Adrenal gland (tissue), 5 donors: ENCODE results near the gene CD86.

Experiments
- POLR2A ChIP-seq, 2 donors: fragments of 450-650 bp; IDR thresholded peaks; one replicate each; pipeline ENCODE4 v1.6.1; 2017; ENCODE audit warnings: antibody characterized with exemption in 2 of 2, mild to moderate bottlenecking in 2 of 2, moderate library complexity in 1 of 2
- TF ChIP-seq, protein P1 (sequence below), 6 experiments: fragments of 450-650 bp in 4 of 6; fragments of 200-600 bp in 2 of 6; sonication (generic) in 1 of 6; IDR thresholded peaks; 1 replicate in 5 of 6; 2 replicates in 1 of 6; pipeline versions ENCODE4 v1.5.1 to v1.8.0; 2016 to 2021; ENCODE audit warnings: antibody characterized with exemption in 6 of 6, mild to moderate bottlenecking in 2 of 6, moderate library complexity in 1 of 6
- donor health status: DM: no; HTN: no; CAD: no.

DNA sequence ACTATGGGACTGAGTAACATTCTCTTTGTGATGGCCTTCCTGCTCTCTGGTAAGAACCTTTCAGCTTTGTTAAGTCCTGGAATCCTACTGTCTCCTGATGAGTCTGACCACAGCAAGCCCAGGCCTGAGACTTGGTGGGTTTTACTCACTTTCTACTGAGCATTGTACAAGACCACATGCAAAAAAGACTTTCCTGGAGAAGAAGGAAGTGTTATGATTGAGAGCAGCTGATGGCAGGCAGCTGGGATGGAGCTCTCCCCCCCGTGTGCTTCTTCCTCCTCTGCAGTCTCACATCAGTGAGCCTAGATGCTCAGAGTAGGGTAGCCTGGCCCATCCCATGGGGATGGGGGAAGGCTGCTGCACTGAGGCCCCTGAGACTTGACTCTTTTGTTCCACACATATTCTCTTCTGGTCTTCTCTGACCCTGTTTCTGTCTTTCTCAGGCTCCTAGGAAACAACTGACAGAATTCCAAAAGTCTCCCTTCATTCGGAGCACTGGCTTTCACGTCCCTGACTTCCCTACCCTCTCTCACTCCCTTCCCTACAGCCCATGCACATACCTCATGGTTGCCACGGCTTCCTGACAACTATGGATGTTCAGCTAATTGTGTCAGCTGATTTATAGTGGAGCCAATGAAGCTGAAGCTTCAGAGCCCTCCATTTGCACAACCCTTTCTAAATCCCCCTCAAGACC lies 36.6 kb downstream of the CD86 start:
- TF ChIP-seq, protein P1, sequence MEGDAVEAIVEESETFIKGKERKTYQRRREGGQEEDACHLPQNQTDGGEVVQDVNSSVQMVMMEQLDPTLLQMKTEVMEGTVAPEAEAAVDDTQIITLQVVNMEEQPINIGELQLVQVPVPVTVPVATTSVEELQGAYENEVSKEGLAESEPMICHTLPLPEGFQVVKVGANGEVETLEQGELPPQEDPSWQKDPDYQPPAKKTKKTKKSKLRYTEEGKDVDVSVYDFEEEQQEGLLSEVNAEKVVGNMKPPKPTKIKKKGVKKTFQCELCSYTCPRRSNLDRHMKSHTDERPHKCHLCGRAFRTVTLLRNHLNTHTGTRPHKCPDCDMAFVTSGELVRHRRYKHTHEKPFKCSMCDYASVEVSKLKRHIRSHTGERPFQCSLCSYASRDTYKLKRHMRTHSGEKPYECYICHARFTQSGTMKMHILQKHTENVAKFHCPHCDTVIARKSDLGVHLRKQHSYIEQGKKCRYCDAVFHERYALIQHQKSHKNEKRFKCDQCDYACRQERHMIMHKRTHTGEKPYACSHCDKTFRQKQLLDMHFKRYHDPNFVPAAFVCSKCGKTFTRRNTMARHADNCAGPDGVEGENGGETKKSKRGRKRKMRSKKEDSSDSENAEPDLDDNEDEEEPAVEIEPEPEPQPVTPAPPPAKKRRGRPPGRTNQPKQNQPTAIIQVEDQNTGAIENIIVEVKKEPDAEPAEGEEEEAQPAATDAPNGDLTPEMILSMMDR (IDR thresholded peaks at IDR 0.05) = no peak
- no peak for TF ChIP-seq POLR2A (IDR thresholded peaks at IDR 0.05)
